IMR-90 (cell line): ENCODE measurements around the gene VRK2. TPM values are rescaled to one million over a fixed set of nuclear protein-coding genes. Genes with fewer than 3 reads are reported as not detected.

Source experiments
- ATAC-seq: fragments of 200-7000 bp; cut with Tn5 transposase; 2 replicates; pipeline ENCODE4 v1.9.1; 2020; ENCODE audit warnings: low read depth, mild to moderate bottlenecking, moderate library complexity
- BruUV-seq: library from RNA; stranded (reverse); fragments of 400-500 nt; replicated peaks from 2 replicates; lab custom pipeline; 2021; lab: Mats Ljungman, UMichigan
- CTCF ChIA-PET: fragments of 300-600 bp; formaldehyde crosslinking; extraction: SDS; loops from one replicate; lab custom pipeline; 2021; ENCODE audit warnings: antibody characterized with exemption; lab: Yijun Ruan, JAX
- POLR2A ChIA-PET: fragments of 300-600 bp; sonication (Branson Sonifier 250); formaldehyde crosslinking; loops from one replicate; lab custom pipeline; 2022; ENCODE audit warnings: antibody characterized with exemption; ENCODE audit not compliant: unreplicated experiment; lab: Charles Lee
- DNase-seq: peaks from one replicate; pipeline ENCODE4 v3.0.0; 2013
- H2AFZ ChIP-seq: replicated peaks from 2 replicates; pipeline ENCODE3; 2013; ENCODE audit warnings: low read length, mild to moderate bottlenecking; ENCODE audit not compliant: poor library complexity
- H2AK5ac ChIP-seq: 2 replicates; pipeline ENCODE4 v1.6.1; 2013; ENCODE audit warnings: low read depth, low read length, inconsistent platforms
- H2AK9ac ChIP-seq: replicated peaks from 2 replicates; pipeline ENCODE3; 2013; ENCODE audit warnings: mild to moderate bottlenecking, low read depth, low read length, moderate library complexity; ENCODE audit not compliant: poor library complexity
- H2BK120ac ChIP-seq: 2 replicates; pipeline ENCODE4 v1.6.1; 2013; ENCODE audit warnings: low read depth, low read length, inconsistent platforms
- H2BK15ac ChIP-seq: 3 replicates; pipeline ENCODE4 v1.6.1; 2013; ENCODE audit warnings: low read depth, low read length, inconsistent platforms
- H2BK20ac ChIP-seq: 2 replicates; pipeline ENCODE4 v1.6.1; 2013; ENCODE audit warnings: low read depth, mild to moderate bottlenecking, inconsistent platforms, low read length, moderate library complexity
- H2BK5ac ChIP-seq: 2 replicates; pipeline ENCODE4 v1.6.1; 2013; ENCODE audit warnings: mild to moderate bottlenecking, low read depth, low read length, inconsistent platforms; ENCODE audit not compliant: poor library complexity, severe bottlenecking
- H3K14ac ChIP-seq: replicated peaks from 2 replicates; pipeline ENCODE4 v1.6.1; 2013; ENCODE audit warnings: low read depth, low read length, inconsistent platforms
- H3K18ac ChIP-seq: 2 replicates; pipeline ENCODE4 v1.6.1; 2013; ENCODE audit warnings: low read depth, low read length, control low read depth
- H3K23ac ChIP-seq: 2 replicates; pipeline ENCODE4 v1.6.1; 2013; ENCODE audit warnings: low read depth, low read length, inconsistent platforms
- H3K27ac ChIP-seq: 2 replicates; pipeline ENCODE4 v1.5.1; 2013; ENCODE audit warnings: mild to moderate bottlenecking, control low read depth, low read length; ENCODE audit not compliant: insufficient read depth
- H3K27me3 ChIP-seq: 2 replicates; pipeline ENCODE4 v1.6.1; 2013; ENCODE audit warnings: low read length; ENCODE audit not compliant: control insufficient read depth, insufficient read depth
- H3K36me3 ChIP-seq: 2 replicates; pipeline ENCODE4 v1.6.1; 2013; ENCODE audit warnings: low read length, mixed read lengths; ENCODE audit not compliant: control insufficient read depth, insufficient read depth
- H3K4ac ChIP-seq: 2 replicates; pipeline ENCODE4 v1.6.1; 2013; ENCODE audit warnings: low read depth, low read length, inconsistent platforms
- H3K4me1 ChIP-seq: 2 replicates; pipeline ENCODE4 v1.6.1; 2013; ENCODE audit warnings: low read length, mixed read lengths; ENCODE audit not compliant: control insufficient read depth, insufficient read depth
- H3K4me2 ChIP-seq: 2 replicates; pipeline ENCODE4 v1.6.1; 2013; ENCODE audit warnings: low read depth, mild to moderate bottlenecking, control low read depth, low read length, moderate library complexity
- H3K4me3 ChIP-seq: 2 replicates; pipeline ENCODE4 v1.5.1; 2013; ENCODE audit warnings: low read depth, mild to moderate bottlenecking, control low read depth, low read length, moderate library complexity; ENCODE audit not compliant: insufficient read depth
- H3K56ac ChIP-seq: 2 replicates; pipeline ENCODE4 v1.6.1; 2013; ENCODE audit warnings: low read length, inconsistent platforms; ENCODE audit not compliant: insufficient read depth; ENCODE audit errors: extremely low read depth
- H3K79me1 ChIP-seq, 2 experiments: 2 replicates each; pipeline ENCODE4 v1.6.1; 2013; ENCODE audit warnings: low read length in 2 of 2, inconsistent platforms in 1 of 2, low read depth in 1 of 2
- H3K9ac ChIP-seq: 2 replicates; pipeline ENCODE4 v1.6.1; 2013; ENCODE audit warnings: low read depth, low read length, control low read depth
- H3K9me1 ChIP-seq: 2 replicates; pipeline ENCODE4 v1.6.1; 2013; ENCODE audit warnings: low read length, inconsistent platforms; ENCODE audit not compliant: insufficient read depth
- H3K9me3 ChIP-seq: 2 replicates; pipeline ENCODE4 v1.6.1; 2013; ENCODE audit warnings: low read length; ENCODE audit not compliant: control insufficient read depth, insufficient read depth
- H4K20me1 ChIP-seq: 2 replicates; pipeline ENCODE4 v1.6.1; 2013; ENCODE audit warnings: low read length, inconsistent platforms; ENCODE audit not compliant: insufficient read depth
- H4K5ac ChIP-seq: 2 replicates; pipeline ENCODE4 v1.6.1; 2013; ENCODE audit warnings: mild to moderate bottlenecking, low read depth, low read length, control low read depth
- H4K8ac ChIP-seq, 2 experiments: 2 replicates each; pipeline ENCODE4 v1.6.1; 2013; ENCODE audit warnings: low read depth in 2 of 2, low read length in 2 of 2, control low read depth in 1 of 2, inconsistent platforms in 1 of 2
- H4K91ac ChIP-seq: 2 replicates; pipeline ENCODE4 v1.6.1; 2013; ENCODE audit warnings: low read depth, low read length, inconsistent platforms; ENCODE audit not compliant: insufficient read depth
- CEBPB ChIP-seq: IDR thresholded peaks from 2 replicates; pipeline ENCODE4 v1.6.1; 2012; ENCODE audit warnings: low read depth, low read length, improper control_type of control experiment
- CHD1 ChIP-seq: IDR thresholded peaks from 2 replicates; pipeline ENCODE4 v1.6.1; 2012; ENCODE audit warnings: low read depth, low read length, improper control_type of control experiment
- CTCF ChIP-seq: conservative IDR thresholded peaks from 2 replicates; pipeline ENCODE4 v1.5.1; 2012; ENCODE audit warnings: mild to moderate bottlenecking, low read depth, low read length, improper control_type of control experiment
- FOS ChIP-seq: fragments of 150-350 bp; IDR thresholded peaks from 2 replicates; pipeline ENCODE4 v1.6.1; 2016; ENCODE audit warnings: low read depth, low read length
- MAFK ChIP-seq: IDR thresholded peaks from 2 replicates; pipeline ENCODE4 v1.6.1; 2012; ENCODE audit warnings: low read depth, low read length, improper control_type of control experiment
- MAZ ChIP-seq: IDR thresholded peaks from 2 replicates; pipeline ENCODE4 v1.6.1; 2012; ENCODE audit warnings: low read depth, mild to moderate bottlenecking, low read length, improper control_type of control experiment, moderate library complexity, borderline replicate concordance
- NFE2L2 ChIP-seq: fragments of 150-350 bp; IDR thresholded peaks from 2 replicates; pipeline ENCODE4 v1.6.1; 2016; ENCODE audit warnings: low read depth, mild to moderate bottlenecking, low read length
- RFX5 ChIP-seq: IDR thresholded peaks from 2 replicates; pipeline ENCODE4 v1.8.0; 2012; ENCODE audit warnings: low read depth, mild to moderate bottlenecking, low read length, moderate library complexity
- dilution Hi-C: fragments of 300-500 bp; cut with HindIII; formaldehyde crosslinking; loops from one replicate; pipeline ENCODE4 v1.14.3; 2018; ENCODE audit warnings: low sequenced_read_pairs; ENCODE audit not compliant: unreplicated experiment
- in situ Hi-C: fragments of 300-500 bp; cut with MboI; formaldehyde crosslinking; loops from 3 replicates; pipeline ENCODE4 v1.14.3; 2019; ENCODE audit warnings: low sequenced_read_pairs, inconsistent platforms, mixed read lengths
- intact Hi-C: fragments of 100-400 bp; cut with micrococcal nuclease; formaldehyde crosslinking; loops from 2 replicates; pipeline ENCODE4 v1.10.0; 2022
- polyA plus RNA-seq, 3 experiments: library from polyadenylated mRNA; depleted of rRNA; stranded (reverse); fragments of >200 nt; gene quantifications; 2 replicates each; pipeline ENCODE4 v1.2.3, GENCODE V29; 2012; ENCODE audit warnings: low replicate concordance in 1 of 3
- total RNA-seq: library from RNA; depleted of rRNA; stranded (reverse); fragments of >200 nt; gene quantifications from 2 replicates; pipeline ENCODE4 v1.2.3, GENCODE V29; 2012

Gene VRK2
- total and polyA plus RNA-seq, 2 of the 4 experiments (the other 2 are of a cell fraction) = 12.2 to 22.8 TPM

GRCh38 chr2:58156780-58157179 lies 110.2 kb downstream of the VRK2 start:
- peaks cover 4% of the 10 kb centered on the region; the same call in 1 of the 2 replicates for H3K36me3 ChIP-seq
- H3K4me2 ChIP-seq = no peak overlapping the region
- H2BK20ac ChIP-seq = no peak overlapping the region
- no peak overlapping the region for H4K8ac ChIP-seq
- no peak overlapping the region for H2AK9ac ChIP-seq
- H3K4me3 ChIP-seq = no peak overlapping the region
- H2AK5ac ChIP-seq = no peak overlapping the region
- intact Hi-C loops (no loop called here), dilution Hi-C loops (no loop called here), in situ Hi-C loops (no loop called here)
- H3K14ac ChIP-seq = no peak overlapping the region
- H3K23ac ChIP-seq = no peak overlapping the region
- no peak overlapping the region for H3K27ac ChIP-seq
- POLR2A ChIA-PET = interaction anchor here (0.5 kb wide), 1 partner anchor 9 kb away, joined by 3 read pairs; no protein-coding TSS in a partner anchor
- TF ChIP-seq CEBPB (no peak), FOS (no peak), RFX5 (no peak), NFE2L2 (no peak), MAFK (no peak), CHD1 (no peak), CTCF (no peak), MAZ (no peak)
- H3K79me1 ChIP-seq = peaks cover 4 to 12% of the 10 kb centered on the region in 2 experiments; a peak in 2 of 4 replicates
- no peak overlapping the region for H3K4ac ChIP-seq
- peak; percentile 53 for DNase-seq
- 0 out of 2 replicates have a peak, but pooled peaks cover 4% of the 10 kb centered on the region for H3K9me1 ChIP-seq
- no peak overlapping the region for H3K56ac ChIP-seq
- H3K18ac ChIP-seq = no peak overlapping the region
- H2BK15ac ChIP-seq = no peak overlapping the region
- H3K9me3 ChIP-seq = no peaks in the 10 kb centered on the region
- H3K27me3 ChIP-seq = no peaks in the 10 kb centered on the region
- no peaks in the 10 kb centered on the region for H3K4me1 ChIP-seq
- BruUV-seq = no TSS peak
- H4K5ac ChIP-seq = no peak overlapping the region
- H3K9ac ChIP-seq = no peak overlapping the region
- no peaks in the 10 kb centered on the region for H4K20me1 ChIP-seq
- H2BK5ac ChIP-seq = no peak overlapping the region
- peak; percentile 21; the same call in 1 of the 2 replicates for ATAC-seq
- CTCF ChIA-PET = interaction anchor here (0.6 kb wide), 1 partner anchor 354 kb away, joined by 5 read pairs; no protein-coding TSS in a partner anchor
- no peak overlapping the region for H2AFZ ChIP-seq
- H2BK120ac ChIP-seq = no peak overlapping the region
- no peak overlapping the region for H4K91ac ChIP-seq
